Measurements from ENCODE around the gene RAB9B.

The RAB9B gene

GRCh38 chrX:103811858-103812257 is 20.2 kb downstream of the RAB9B start:
- no peak for DNase-seq (ENCODE audit: low read depth in 2 of 2)

- no peak for DNase-seq (ENCODE audit: low read depth in 2 of 2)
These were observed 25.1 kb downstream of the RAB9B start for GRCh38 chrX:103806862-103807474.

- DNase-seq (ENCODE audit: low read depth in 2 of 2), result no peak
These were observed 26.2 kb downstream of the RAB9B start for GRCh38 chrX:103805860-103806259.

- DNase-seq (ENCODE audit: low read depth in 2 of 2), result no peak
These were observed 31.7 kb downstream of the RAB9B start for GRCh38 chrX:103800318-103800717.

GRCh38 chrX:103797691-103798090 is 34.4 kb downstream of the RAB9B start:
- no peak for DNase-seq (ENCODE audit: low read depth in 2 of 2)

GRCh38 chrX:103794119-103794518 is 37.9 kb downstream of the RAB9B start:
- no peak for DNase-seq (ENCODE audit: low read depth in 2 of 2)

GRCh38 chrX:103793545-103793940 is 38.5 kb downstream of the RAB9B start:
- no peak for DNase-seq (ENCODE audit: low read depth in 2 of 2)

- DNase-seq (ENCODE audit: low read depth in 2 of 2), result no peak
These were observed 39.0 kb downstream of the RAB9B start for GRCh38 chrX:103792916-103793544.

GRCh38 chrX:103791826-103792485 is 40.1 kb downstream of the RAB9B start:
- no peak for DNase-seq (ENCODE audit: low read depth in 2 of 2)

GRCh38 chrX:103791228-103791627 is 40.8 kb downstream of the RAB9B start:
- DNase-seq (ENCODE audit: low read depth in 2 of 2), result no peak

GRCh38 chrX:103789004-103789403 is 43.1 kb downstream of the RAB9B start:
- no peak for DNase-seq (ENCODE audit: low read depth in 2 of 2)

- no peak for DNase-seq (ENCODE audit: low read depth in 2 of 2)
These were observed 48.1 kb downstream of the RAB9B start for GRCh38 chrX:103783971-103784370.

- DNase-seq (ENCODE audit: low read depth in 2 of 2), result no peak
These were observed 48.9 kb downstream of the RAB9B start for GRCh38 chrX:103783196-103783595.

- no peak for DNase-seq (ENCODE audit: low read depth in 2 of 2)
These were observed 49.4 kb downstream of the RAB9B start for GRCh38 chrX:103782640-103783039.

GRCh38 chrX:103781706-103782105 is 50.4 kb downstream of the RAB9B start:
- DNase-seq (ENCODE audit: low read depth in 2 of 2), result no peak

GRCh38 chrX:103781062-103781402 is 51.0 kb downstream of the RAB9B start:
- no peak for DNase-seq (ENCODE audit: low read depth in 2 of 2)

- no peak for DNase-seq (ENCODE audit: low read depth in 2 of 2)
These were observed 51.6 kb downstream of the RAB9B start for GRCh38 chrX:103780336-103781061.

GRCh38 chrX:103779141-103779789 is 52.8 kb downstream of the RAB9B start:
- DNase-seq (ENCODE audit: low read depth in 2 of 2), result no peak

GRCh38 chrX:103776546-103776945 is 55.5 kb downstream of the RAB9B start, which contains the start of gene PLP1:
PLP1 (plus strand) TSS chrX:103776840; CDS start chrX:103776996, 156 bp downstream.
- DNase-seq (ENCODE audit: low read depth in 2 of 2), result no peak

- DNase-seq (ENCODE audit: low read depth in 2 of 2), result no peak
These were observed 57.9 kb downstream of the RAB9B start for GRCh38 chrX:103774070-103774642.

GRCh38 chrX:103773445-103773844 is 58.6 kb downstream of the RAB9B start:
- no peak for DNase-seq (ENCODE audit: low read depth in 2 of 2)

Data from stimulated activated CD8-positive, alpha-beta memory T cell treated with anti-CD3 and anti-CD28 coated beads, Interleukin-2, amount 100 ng/mL, for 48 hours (primary cell).